Ishikawa (cell line): ENCODE results near the gene FCRL3.

ENCODE experiments used
- CEBPB ChIP-seq: IDR thresholded peaks from 2 replicates; pipeline ENCODE4 v1.6.1; 2012
- CREB1 ChIP-seq: IDR thresholded peaks from 2 replicates; pipeline ENCODE4 v1.6.1; 2012; ENCODE audit warnings: low read depth
- EGR1 ChIP-seq: IDR thresholded peaks from 2 replicates; pipeline ENCODE4 v1.6.1; 2012
- EP300 ChIP-seq: IDR thresholded peaks from 2 replicates; pipeline ENCODE4 v1.6.1; 2012; ENCODE audit warnings: borderline replicate concordance
- FOXM1 ChIP-seq: IDR thresholded peaks from 2 replicates; pipeline ENCODE4 v1.6.1; 2012; ENCODE audit warnings: low read depth, borderline replicate concordance
- MAX ChIP-seq: IDR thresholded peaks from 2 replicates; pipeline ENCODE4 v1.6.1; 2012
- NFIC ChIP-seq: IDR thresholded peaks from 2 replicates; pipeline ENCODE4 v1.6.1; 2012
- RAD21 ChIP-seq: IDR thresholded peaks from 2 replicates; pipeline ENCODE4 v1.6.1; 2012; ENCODE audit warnings: low read depth
- REST ChIP-seq: IDR thresholded peaks from 2 replicates; pipeline ENCODE4 v1.6.1; 2012; ENCODE audit warnings: low read depth, mild to moderate bottlenecking
- TAF1 ChIP-seq: IDR thresholded peaks from 2 replicates; pipeline ENCODE4 v1.6.1; 2012; ENCODE audit warnings: low read depth, mild to moderate bottlenecking
- TCF12 ChIP-seq: IDR thresholded peaks from 2 replicates; pipeline ENCODE4 v1.6.1; 2012; ENCODE audit warnings: low read depth
- TEAD4 ChIP-seq: IDR thresholded peaks from 2 replicates; pipeline ENCODE4 v1.6.1; 2012
- USF1 ChIP-seq: IDR thresholded peaks from 2 replicates; pipeline ENCODE4 v1.6.1; 2012
- YY1 ChIP-seq: IDR thresholded peaks from 2 replicates; pipeline ENCODE4 v1.6.1; 2012; ENCODE audit warnings: low read depth
- ZBTB7A ChIP-seq: IDR thresholded peaks from 2 replicates; pipeline ENCODE4 v1.6.1; 2012; ENCODE audit warnings: low read depth

Gene FCRL3

GRCh38 chr1:157648317-157648716 is 52.3 kb downstream of the FCRL3 start:
- no peak for TF ChIP-seq NFIC
- no peak for TF ChIP-seq EGR1
- no peak for TF ChIP-seq TCF12
- TF ChIP-seq EP300, result no peak
- TF ChIP-seq MAX, result no peak
- TF ChIP-seq CEBPB, result no peak
- TF ChIP-seq TAF1, result no peak
- no peak for TF ChIP-seq REST
- no peak for TF ChIP-seq RAD21
- no peak for TF ChIP-seq USF1
- TF ChIP-seq TEAD4, result no peak
- TF ChIP-seq ZBTB7A, result no peak
- no peak for TF ChIP-seq CREB1
- no peak for TF ChIP-seq YY1
- TF ChIP-seq FOXM1, result no peak

- no peak for TF ChIP-seq TEAD4
- TF ChIP-seq YY1, result no peak
- no peak for TF ChIP-seq CREB1
- TF ChIP-seq USF1, result no peak
- TF ChIP-seq ZBTB7A, result no peak
- TF ChIP-seq TCF12, result no peak
- no peak for TF ChIP-seq CEBPB
- no peak for TF ChIP-seq RAD21
These were observed 54.4 kb downstream of the FCRL3 start for GRCh38 chr1:157646144-157646543.

GRCh38 chr1:157641177-157641576 is 59.4 kb downstream of the FCRL3 start:
- no peak for TF ChIP-seq CREB1
- TF ChIP-seq RAD21, result no peak
- no peak for TF ChIP-seq YY1
- no peak for TF ChIP-seq EGR1
- no peak for TF ChIP-seq REST
- TF ChIP-seq CEBPB, result no peak
- TF ChIP-seq TEAD4, result no peak
- TF ChIP-seq FOXM1, result no peak
- TF ChIP-seq ZBTB7A, result no peak
- TF ChIP-seq TCF12, result no peak
- no peak for TF ChIP-seq TAF1
- TF ChIP-seq MAX, result no peak
- TF ChIP-seq EP300, result no peak
- no peak for TF ChIP-seq NFIC
- TF ChIP-seq USF1, result no peak

- TF ChIP-seq CREB1, result no peak
- TF ChIP-seq TEAD4, result no peak
- no peak for TF ChIP-seq YY1
- TF ChIP-seq NFIC, result no peak
- no peak for TF ChIP-seq MAX
- no peak for TF ChIP-seq USF1
- TF ChIP-seq REST, result no peak
- TF ChIP-seq FOXM1, result no peak
- TF ChIP-seq TCF12, result no peak
- no peak for TF ChIP-seq TAF1
- TF ChIP-seq CEBPB, result no peak
- no peak for TF ChIP-seq ZBTB7A
- TF ChIP-seq EGR1, result no peak
- TF ChIP-seq RAD21, result no peak
- TF ChIP-seq EP300, result no peak
These were observed 60.8 kb downstream of the FCRL3 start for GRCh38 chr1:157639800-157640199.
